Keratinocyte (primary cell): ENCODE measurements around the gene KLHL29.

Experiments used
- EZH2 ChIP-seq: IDR thresholded peaks from one replicate; pipeline ENCODE4 v1.6.1; 2012; ENCODE audit warnings: inconsistent platforms, mild to moderate bottlenecking, low read length, moderate library complexity
- TF ChIP-seq, protein P1 (sequence below), 3 experiments: IDR thresholded peaks in 1 of 3; conservative IDR thresholded peaks in 1 of 3; optimal IDR thresholded peaks in 1 of 3; 2 replicates in 2 of 3; 3 replicates in 1 of 3; pipeline versions ENCODE3 to v1.5.1; 2011; ENCODE audit warnings: low read length in 3 of 3, mild to moderate bottlenecking in 3 of 3, moderate library complexity in 2 of 3, control low read depth in 1 of 3, inconsistent platforms in 1 of 3; ENCODE audit not compliant: insufficient read depth in 2 of 3; ENCODE audit errors: extremely low read depth in 1 of 3

DNA sequence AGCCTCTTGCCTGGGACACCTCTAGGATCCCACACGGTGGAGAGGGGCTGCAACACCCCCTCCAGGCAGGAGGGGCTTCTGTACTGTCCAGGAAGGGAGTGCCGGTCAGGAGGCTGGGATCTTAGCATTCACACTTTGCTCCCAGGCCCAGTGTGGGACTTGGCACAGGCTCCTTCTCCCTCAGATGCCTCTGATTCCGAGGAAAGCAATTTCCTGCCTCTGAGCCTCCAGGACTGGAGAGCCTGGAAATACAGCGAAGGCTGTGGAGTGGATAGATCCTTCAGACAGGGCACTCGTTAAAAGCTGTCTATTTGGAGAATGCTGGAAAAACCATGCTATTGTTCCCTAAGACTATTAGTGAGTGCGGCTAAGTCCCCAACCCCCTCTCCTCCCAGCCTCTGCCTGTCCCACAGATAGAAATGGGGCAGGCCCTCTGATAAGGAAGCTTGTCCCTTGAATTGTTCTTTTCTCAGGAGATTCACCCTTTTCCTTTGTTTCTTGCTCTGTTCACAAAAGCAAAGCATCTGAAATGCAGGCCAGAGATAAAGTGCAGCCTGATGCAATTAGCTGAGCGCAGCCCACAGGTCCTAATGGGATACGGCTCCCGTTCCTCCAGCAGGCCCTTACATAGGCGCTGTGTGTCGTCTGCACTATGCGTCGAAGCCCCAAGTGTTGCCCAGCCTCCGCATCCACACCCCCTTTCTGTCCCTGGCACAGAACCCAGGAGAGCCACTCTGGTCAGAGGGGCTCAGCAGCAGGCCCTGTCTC lies 252.2 kb downstream of the KLHL29 start:
- no peak for TF ChIP-seq EZH2
- TF ChIP-seq, protein P1, sequence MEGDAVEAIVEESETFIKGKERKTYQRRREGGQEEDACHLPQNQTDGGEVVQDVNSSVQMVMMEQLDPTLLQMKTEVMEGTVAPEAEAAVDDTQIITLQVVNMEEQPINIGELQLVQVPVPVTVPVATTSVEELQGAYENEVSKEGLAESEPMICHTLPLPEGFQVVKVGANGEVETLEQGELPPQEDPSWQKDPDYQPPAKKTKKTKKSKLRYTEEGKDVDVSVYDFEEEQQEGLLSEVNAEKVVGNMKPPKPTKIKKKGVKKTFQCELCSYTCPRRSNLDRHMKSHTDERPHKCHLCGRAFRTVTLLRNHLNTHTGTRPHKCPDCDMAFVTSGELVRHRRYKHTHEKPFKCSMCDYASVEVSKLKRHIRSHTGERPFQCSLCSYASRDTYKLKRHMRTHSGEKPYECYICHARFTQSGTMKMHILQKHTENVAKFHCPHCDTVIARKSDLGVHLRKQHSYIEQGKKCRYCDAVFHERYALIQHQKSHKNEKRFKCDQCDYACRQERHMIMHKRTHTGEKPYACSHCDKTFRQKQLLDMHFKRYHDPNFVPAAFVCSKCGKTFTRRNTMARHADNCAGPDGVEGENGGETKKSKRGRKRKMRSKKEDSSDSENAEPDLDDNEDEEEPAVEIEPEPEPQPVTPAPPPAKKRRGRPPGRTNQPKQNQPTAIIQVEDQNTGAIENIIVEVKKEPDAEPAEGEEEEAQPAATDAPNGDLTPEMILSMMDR (optimal IDR thresholded peaks at IDR 0.05 in 1 of 3, IDR thresholded peaks at IDR 0.05 in 1 of 3, conservative IDR thresholded peaks at IDR 0.05 in 1 of 3; ENCODE audit: extremely low read depth in 1 of 3, insufficient read depth in 2 of 3, low read length in 3 of 3) = no peak
